ENCODE measurements around the gene RALBP1. TPM values are rescaled to one million over a fixed set of nuclear protein-coding genes. Genes with fewer than 3 reads are reported as not detected.

Gene RALBP1
- total and polyA plus RNA-seq, 9 of the 15 experiments (the other 6 are each of a cell fraction or from before 2014, with no cell fraction given): 10.9 to 70.0 (median 61.3) TPM

DNA sequence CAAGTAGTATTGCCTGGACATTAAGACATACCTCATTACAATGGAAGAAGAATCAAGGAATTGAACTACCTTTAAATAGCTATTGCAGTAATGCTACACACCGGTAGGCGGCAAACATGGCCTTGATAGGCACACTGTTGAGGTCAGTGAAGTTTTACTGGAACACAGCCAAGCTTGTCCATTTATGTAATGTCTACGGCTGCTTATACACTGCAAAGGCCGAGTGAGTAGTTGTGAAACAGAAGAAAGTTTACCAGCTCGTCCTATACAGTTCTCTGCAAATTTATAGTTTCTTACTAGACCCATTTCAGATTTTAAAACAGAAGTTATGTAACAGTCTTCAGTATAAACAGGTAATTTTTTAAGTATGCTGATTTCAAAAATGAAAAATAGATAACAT is 100.2 kb downstream of the RALBP1 start (continued):
- TF ChIP-seq, protein P1, sequence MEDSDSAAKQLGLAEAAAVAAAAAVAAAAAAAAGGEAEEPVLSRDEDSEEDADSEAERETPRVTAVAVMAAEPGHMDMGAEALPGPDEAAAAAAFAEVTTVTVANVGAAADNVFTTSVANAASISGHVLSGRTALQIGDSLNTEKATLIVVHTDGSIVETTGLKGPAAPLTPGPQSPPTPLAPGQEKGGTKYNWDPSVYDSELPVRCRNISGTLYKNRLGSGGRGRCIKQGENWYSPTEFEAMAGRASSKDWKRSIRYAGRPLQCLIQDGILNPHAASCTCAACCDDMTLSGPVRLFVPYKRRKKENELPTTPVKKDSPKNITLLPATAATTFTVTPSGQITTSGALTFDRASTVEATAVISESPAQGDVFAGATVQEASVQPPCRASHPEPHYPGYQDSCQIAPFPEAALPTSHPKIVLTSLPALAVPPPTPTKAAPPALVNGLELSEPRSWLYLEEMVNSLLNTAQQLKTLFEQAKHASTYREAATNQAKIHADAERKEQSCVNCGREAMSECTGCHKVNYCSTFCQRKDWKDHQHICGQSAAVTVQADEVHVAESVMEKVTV (CRISPR knock-in tag; IDR thresholded peaks at IDR 0.05): peak; percentile 80
- TF ChIP-seq JUNB (CRISPR knock-in tag; conservative IDR thresholded peaks at IDR 0.05) (no peak), ZFX (CRISPR knock-in tag; IDR thresholded peaks at IDR 0.05) (0 out of 2 replicates have a peak, but pooled peaks have one; percentile 24), TCF7L2 (IDR thresholded peaks at IDR 0.05; ENCODE audit: low read depth, low read length) (no peak), SMAD1 (IDR thresholded peaks at IDR 0.05; ENCODE audit: low read depth, low read length, partially characterized antibody) (peak; percentile 97), NONO (IDR thresholded peaks at IDR 0.05; ENCODE audit: low read depth in 2 of 2, low read length in 1 of 2) (0 out of 4 replicates have a peak, but pooled peaks of 1 of the 2 experiments have one; percentile 22), NR2C2 (CRISPR knock-in tag; IDR thresholded peaks at IDR 0.05) (0 out of 2 replicates have a peak, but pooled peaks have one; percentile 34), NR2C2 (tag; IDR thresholded peaks at IDR 0.05) (no peak), CREB1 (IDR thresholded peaks at IDR 0.05) (no peak), CREB1 (CRISPR knock-in tag; IDR thresholded peaks at IDR 0.05) (no peak), SRSF3 (IDR thresholded peaks at IDR 0.05; ENCODE audit: insufficient read depth, low read length) (no peak), NEUROD1 (IDR thresholded peaks at IDR 0.05; ENCODE audit: borderline replicate concordance, low read depth, low read length, partially characterized antibody) (no peak), CHD4 (IDR thresholded peaks at IDR 0.05; ENCODE audit: insufficient read depth, insufficient replicate concordance, low read depth, low read length, poor library complexity, severe bottlenecking) (no peak), MBD2 (IDR thresholded peaks at IDR 0.05; ENCODE audit: borderline replicate concordance, low read depth) (no peak), ATF7 (IDR thresholded peaks at IDR 0.05) (peak; percentile 69), CBFB (CRISPR knock-in tag; IDR thresholded peaks at IDR 0.05) (no peak), ZNF75A (CRISPR knock-in tag; IDR thresholded peaks at IDR 0.05) (0 out of 2 replicates have a peak, but pooled peaks have one; percentile 9), MAFK (IDR thresholded peaks at IDR 0.05; ENCODE audit: low read length) (no peak), SOX6 (IDR thresholded peaks at IDR 0.05) (peak; percentile 47; the same call in 1 of the 2 replicates), STAG1 (CRISPR knock-in tag; IDR thresholded peaks at IDR 0.05; ENCODE audit: borderline replicate concordance) (peak; percentile 56; the same call in 1 of the 2 replicates), RBM39 (optimal IDR thresholded peaks at IDR 0.05; ENCODE audit: low read depth, low read length) (no peak)
- TF ChIP-seq, protein P2, sequence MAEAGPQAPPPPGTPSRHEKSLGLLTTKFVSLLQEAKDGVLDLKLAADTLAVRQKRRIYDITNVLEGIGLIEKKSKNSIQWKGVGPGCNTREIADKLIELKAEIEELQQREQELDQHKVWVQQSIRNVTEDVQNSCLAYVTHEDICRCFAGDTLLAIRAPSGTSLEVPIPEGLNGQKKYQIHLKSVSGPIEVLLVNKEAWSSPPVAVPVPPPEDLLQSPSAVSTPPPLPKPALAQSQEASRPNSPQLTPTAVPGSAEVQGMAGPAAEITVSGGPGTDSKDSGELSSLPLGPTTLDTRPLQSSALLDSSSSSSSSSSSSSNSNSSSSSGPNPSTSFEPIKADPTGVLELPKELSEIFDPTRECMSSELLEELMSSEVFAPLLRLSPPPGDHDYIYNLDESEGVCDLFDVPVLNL (CRISPR knock-in tag; IDR thresholded peaks at IDR 0.05; ENCODE audit: low read depth): no peak
- TF ChIP-seq, protein P3, sequence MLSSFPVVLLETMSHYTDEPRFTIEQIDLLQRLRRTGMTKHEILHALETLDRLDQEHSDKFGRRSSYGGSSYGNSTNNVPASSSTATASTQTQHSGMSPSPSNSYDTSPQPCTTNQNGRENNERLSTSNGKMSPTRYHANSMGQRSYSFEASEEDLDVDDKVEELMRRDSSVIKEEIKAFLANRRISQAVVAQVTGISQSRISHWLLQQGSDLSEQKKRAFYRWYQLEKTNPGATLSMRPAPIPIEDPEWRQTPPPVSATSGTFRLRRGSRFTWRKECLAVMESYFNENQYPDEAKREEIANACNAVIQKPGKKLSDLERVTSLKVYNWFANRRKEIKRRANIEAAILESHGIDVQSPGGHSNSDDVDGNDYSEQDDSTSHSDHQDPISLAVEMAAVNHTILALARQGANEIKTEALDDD (IDR thresholded peaks at IDR 0.05): peak; percentile 45; the same call in 1 of the 2 replicates
- TF ChIP-seq, protein P4, sequence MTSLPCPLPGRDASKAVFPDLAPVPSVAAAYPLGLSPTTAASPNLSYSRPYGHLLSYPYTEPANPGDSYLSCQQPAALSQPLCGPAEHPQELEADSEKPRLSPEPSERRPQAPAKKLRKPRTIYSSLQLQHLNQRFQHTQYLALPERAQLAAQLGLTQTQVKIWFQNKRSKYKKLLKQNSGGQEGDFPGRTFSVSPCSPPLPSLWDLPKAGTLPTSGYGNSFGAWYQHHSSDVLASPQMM (CRISPR knock-in tag; IDR thresholded peaks at IDR 0.05): no peak
- TF ChIP-seq, protein P5, sequence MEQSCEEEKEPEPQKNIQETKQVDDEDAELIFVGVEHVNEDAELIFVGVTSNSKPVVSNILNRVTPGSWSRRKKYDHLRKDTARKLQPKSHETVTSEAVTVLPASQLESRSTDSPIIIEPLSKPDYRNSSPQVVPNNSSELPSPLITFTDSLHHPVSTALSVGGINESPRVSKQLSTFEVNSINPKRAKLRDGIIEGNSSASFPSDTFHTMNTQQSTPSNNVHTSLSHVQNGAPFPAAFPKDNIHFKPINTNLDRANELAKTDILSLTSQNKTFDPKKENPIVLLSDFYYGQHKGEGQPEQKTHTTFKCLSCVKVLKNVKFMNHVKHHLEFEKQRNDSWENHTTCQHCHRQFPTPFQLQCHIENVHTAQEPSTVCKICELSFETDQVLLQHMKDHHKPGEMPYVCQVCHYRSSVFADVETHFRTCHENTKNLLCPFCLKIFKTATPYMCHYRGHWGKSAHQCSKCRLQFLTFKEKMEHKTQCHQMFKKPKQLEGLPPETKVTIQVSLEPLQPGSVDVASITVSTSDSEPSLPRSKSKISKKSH (CRISPR knock-in tag; IDR thresholded peaks at IDR 0.05): no peak

All from K562 (cell line).